Esophagus (tissue), 2 donors: Measurements from ENCODE around the gene TMEM131. TPM values are rescaled to one million over a fixed set of nuclear protein-coding genes. Genes with fewer than 3 reads are reported as not detected.

Experiments
- H3K27ac ChIP-seq, 2 donors: one replicate each; pipeline ENCODE4 v1.5.1; 2013; ENCODE audit warnings: low read depth in 2 of 2, mild to moderate bottlenecking in 2 of 2, inconsistent platforms in 1 of 2, low read length in 1 of 2, moderate library complexity in 1 of 2
- H3K27me3 ChIP-seq, 2 donors: one replicate each; pipeline ENCODE4 v1.6.1; 2013; ENCODE audit warnings: low read length in 2 of 2, control low read depth in 1 of 2, mild to moderate bottlenecking in 1 of 2; ENCODE audit not compliant: insufficient read depth in 2 of 2, control insufficient read depth in 1 of 2
- H3K36me3 ChIP-seq, 2 donors: one replicate each; pipeline ENCODE4 v1.6.1; 2013; ENCODE audit warnings: low read length in 1 of 2; ENCODE audit not compliant: control insufficient read depth in 2 of 2, insufficient read depth in 2 of 2
- H3K4me1 ChIP-seq, 2 donors: one replicate each; pipeline ENCODE4 v1.6.1; 2013; ENCODE audit warnings: low read length in 1 of 2; ENCODE audit not compliant: control insufficient read depth in 2 of 2, insufficient read depth in 2 of 2
- H3K4me3 ChIP-seq, 2 donors: one replicate each; pipeline ENCODE4 v1.5.1; 2013; ENCODE audit warnings: low read length in 2 of 2, mild to moderate bottlenecking in 2 of 2, low read depth in 1 of 2, moderate library complexity in 1 of 2
- H3K9me3 ChIP-seq, 2 donors: one replicate each; pipeline ENCODE4 v1.6.1; 2013; ENCODE audit warnings: mild to moderate bottlenecking in 2 of 2, low read depth in 1 of 2, low read length in 1 of 2, moderate library complexity in 1 of 2; ENCODE audit not compliant: control insufficient read depth in 2 of 2, insufficient read depth in 1 of 2
- WGBS, 2 donors: extraction: QIAGEN DNeasy Blood & Tissue Kit; methylation state at CpG; one replicate each; pipeline ENCODE4 v1.1.7; 2013; 5-methylcytosine and 5-hydroxymethylcytosine counted together
- polyA plus RNA-seq, 2 donors: library from polyadenylated mRNA; stranded (reverse); fragments of 200-250 nt; gene quantifications; one replicate each; pipeline ENCODE4 v1.2.3, GENCODE V29; 2013
- donor health status: healthy with polysubstance abuse.
- donor health status: Bipolar disorder and iron deficiency.

Gene TMEM131
- polyA plus RNA-seq, 2 donors, result 9.3 to 9.9 TPM

- 94 to 95% methylated on average over 9 of the region's 9 CpGs for WGBS, 2 donors
- H3K27ac ChIP-seq, result no peak overlapping the region
- no peaks in the 10 kb centered on the region for H3K27me3 ChIP-seq
- peaks cover 0 to 3% of the 10 kb centered on the region in 2 donors for H3K9me3 ChIP-seq
- H3K36me3 ChIP-seq, result peaks cover 0 to 5% of the 10 kb centered on the region in 2 donors
- H3K4me3 ChIP-seq, result no peak overlapping the region
- H3K4me1 ChIP-seq, result peaks cover 4 to 8% of the 10 kb centered on the region in 2 donors
Observed at GRCh38 chr2:97738179-97739019, 257.3 kb downstream of the TMEM131 start.

- WGBS, 2 donors, result 92 to 93% methylated on average over 32 of the region's 32 CpGs
- H3K27ac ChIP-seq, result no peak overlapping the region
- no peak overlapping the region for H3K4me3 ChIP-seq
- peaks cover 0 to 3% of the 10 kb centered on the region in 2 donors for H3K9me3 ChIP-seq
- peaks cover 0 to 5% of the 10 kb centered on the region in 2 donors for H3K36me3 ChIP-seq
- H3K4me1 ChIP-seq, result peaks cover 4 to 8% of the 10 kb centered on the region in 2 donors
- H3K27me3 ChIP-seq, result no peaks in the 10 kb centered on the region
Observed at GRCh38 chr2:97737421-97738178, 258.1 kb downstream of the TMEM131 start.

- 79 to 83% methylated on average over 20 of the region's 20 CpGs for WGBS, 2 donors
- no peak overlapping the region for H3K27ac ChIP-seq
- H3K4me1 ChIP-seq, result peaks cover 4 to 8% of the 10 kb centered on the region in 2 donors
- H3K27me3 ChIP-seq, result no peaks in the 10 kb centered on the region
- peaks cover 0 to 3% of the 10 kb centered on the region in 2 donors for H3K9me3 ChIP-seq
- H3K36me3 ChIP-seq, result peaks cover 0 to 5% of the 10 kb centered on the region in 2 donors
- H3K4me3 ChIP-seq, result no peak overlapping the region
Observed at GRCh38 chr2:97736608-97737330, 259.0 kb downstream of the TMEM131 start.

- peaks cover 0 to 4% of the 10 kb centered on the region in 2 donors for H3K9me3 ChIP-seq
- WGBS, 2 donors, result 70 to 73% methylated on average over 4 of the region's 4 CpGs
- H3K4me1 ChIP-seq, result peaks cover 2 to 8% of the 10 kb centered on the region in 2 donors
Observed at GRCh38 chr2:97736185-97736584, 259.6 kb downstream of the TMEM131 start.

GRCh38 chr2:97735161-97735561 lies 260.6 kb downstream of the TMEM131 start:
- 95 to 96% methylated on average over 23 to 29 of the region's 29 CpGs for WGBS, 2 donors
- H3K4me3 ChIP-seq, result no peak overlapping the region
- H3K27me3 ChIP-seq, result no peaks in the 10 kb centered on the region
- H3K9me3 ChIP-seq, result peaks cover 0 to 10% of the 10 kb centered on the region in 2 donors
- peaks cover 0 to 5% of the 10 kb centered on the region in 2 donors for H3K36me3 ChIP-seq
- no peak overlapping the region for H3K27ac ChIP-seq
- H3K4me1 ChIP-seq, result peaks cover 0 to 4% of the 10 kb centered on the region in 2 donors

More at GRCh38 chr2:97736185-97736584, 259.6 kb downstream of the TMEM131 start:
- Histone ChIP-seq H3K4me3 (no peak overlapping the region), H3K36me3 (peaks cover 0 to 5% of the 10 kb centered on the region in 2 donors), H3K27me3 (no peaks in the 10 kb centered on the region), H3K27ac (no peak overlapping the region)

- WGBS, 2 donors, result 92 to 94% methylated on average over 44 of the region's 44 CpGs
- Histone ChIP-seq H3K4me1 (peaks cover 0 to 4% of the 10 kb centered on the region in 2 donors), H3K9me3 (peaks cover 0 to 12% of the 10 kb centered on the region in 2 donors), H3K27ac (no peak overlapping the region), H3K4me3 (no peak overlapping the region), H3K36me3 (peaks cover 0 to 5% of the 10 kb centered on the region in 2 donors), H3K27me3 (no peaks in the 10 kb centered on the region)
Observed at GRCh38 chr2:97734061-97735051, 261.4 kb downstream of the TMEM131 start.

GRCh38 chr2:97733341-97734035 lies 262.3 kb downstream of the TMEM131 start:
- peaks cover 0 to 12% of the 10 kb centered on the region in 2 donors for H3K9me3 ChIP-seq
- H3K27me3 ChIP-seq, result no peaks in the 10 kb centered on the region
- no peak overlapping the region for H3K4me3 ChIP-seq
- H3K36me3 ChIP-seq, result peaks cover 0 to 5% of the 10 kb centered on the region in 2 donors
- peaks cover 0 to 4% of the 10 kb centered on the region in 2 donors for H3K4me1 ChIP-seq
- WGBS, 2 donors, result 84 to 87% methylated on average over 20 of the region's 20 CpGs
- no peak overlapping the region for H3K27ac ChIP-seq
